Brain microvascular endothelial cell (primary cell): ENCODE data around the gene JADE2.

Experiments
- DNase-seq: peaks from one replicate; pipeline ENCODE4 v3.0.0-alpha.2; 2020
- H3K27ac ChIP-seq: fragments of 250-450 bp; sonication (Bioruptor Pico); 2 replicates; pipeline ENCODE4 v1.5.1; 2020; ENCODE audit warnings: mild to moderate bottlenecking, moderate library complexity
- H3K27me3 ChIP-seq: fragments of 250-450 bp; sonication (Bioruptor Pico); replicated peaks from 2 replicates; pipeline ENCODE4 v1.5.1; 2020; ENCODE audit warnings: mild to moderate bottlenecking
- H3K36me3 ChIP-seq: fragments of 250-450 bp; sonication (Bioruptor Pico); replicated peaks from 2 replicates; pipeline ENCODE4 v1.5.1; 2020; ENCODE audit warnings: mild to moderate bottlenecking
- H3K4me3 ChIP-seq: 2 replicates; pipeline ENCODE4 v1.5.1; 2011; ENCODE audit warnings: low read depth, mild to moderate bottlenecking, control low read depth, low read length, moderate library complexity
- in situ Hi-C: cut with HindIII; loops from 2 replicates; pipeline ENCODE4 v1.10.0; 2017; ENCODE audit warnings: low sequenced_read_pairs, low pct_ligation_motif_present
- TF ChIP-seq, protein P1 (sequence below): IDR thresholded peaks from 2 replicates; pipeline ENCODE4 v1.5.1; 2011; ENCODE audit warnings: low read depth, mild to moderate bottlenecking, moderate library complexity, low read length, control low read depth, inconsistent platforms; ENCODE audit errors: missing control alignments

JADE2 gene

DNA sequence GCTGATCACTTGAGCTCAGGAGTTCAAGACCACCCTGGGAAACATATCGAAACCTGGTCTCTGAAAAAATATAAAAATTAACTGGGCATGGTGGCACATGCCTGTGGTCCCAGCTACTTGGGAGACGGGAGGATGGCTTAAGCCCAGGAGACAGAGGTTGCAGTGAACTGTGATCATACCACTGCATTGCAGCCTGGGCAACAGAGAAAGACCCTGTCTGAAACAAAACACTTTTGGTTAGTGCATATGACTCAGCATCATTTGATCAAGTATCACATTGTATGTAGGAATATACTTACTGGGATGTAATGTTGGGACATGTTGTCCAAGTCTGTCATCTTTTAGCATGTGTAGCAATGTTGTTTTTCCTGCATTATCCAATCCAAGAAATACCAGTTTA, 95.2 kb downstream of the JADE2 start:
- TF ChIP-seq, protein P1, sequence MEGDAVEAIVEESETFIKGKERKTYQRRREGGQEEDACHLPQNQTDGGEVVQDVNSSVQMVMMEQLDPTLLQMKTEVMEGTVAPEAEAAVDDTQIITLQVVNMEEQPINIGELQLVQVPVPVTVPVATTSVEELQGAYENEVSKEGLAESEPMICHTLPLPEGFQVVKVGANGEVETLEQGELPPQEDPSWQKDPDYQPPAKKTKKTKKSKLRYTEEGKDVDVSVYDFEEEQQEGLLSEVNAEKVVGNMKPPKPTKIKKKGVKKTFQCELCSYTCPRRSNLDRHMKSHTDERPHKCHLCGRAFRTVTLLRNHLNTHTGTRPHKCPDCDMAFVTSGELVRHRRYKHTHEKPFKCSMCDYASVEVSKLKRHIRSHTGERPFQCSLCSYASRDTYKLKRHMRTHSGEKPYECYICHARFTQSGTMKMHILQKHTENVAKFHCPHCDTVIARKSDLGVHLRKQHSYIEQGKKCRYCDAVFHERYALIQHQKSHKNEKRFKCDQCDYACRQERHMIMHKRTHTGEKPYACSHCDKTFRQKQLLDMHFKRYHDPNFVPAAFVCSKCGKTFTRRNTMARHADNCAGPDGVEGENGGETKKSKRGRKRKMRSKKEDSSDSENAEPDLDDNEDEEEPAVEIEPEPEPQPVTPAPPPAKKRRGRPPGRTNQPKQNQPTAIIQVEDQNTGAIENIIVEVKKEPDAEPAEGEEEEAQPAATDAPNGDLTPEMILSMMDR: no peak
- Histone ChIP-seq H3K36me3 (peaks cover 21% of the 10 kb centered on the region), H3K4me3 (no peak overlapping the region)

GRCh38 chr5:134625559-134625958, 100.1 kb downstream of the JADE2 start:
- Histone ChIP-seq H3K27me3 (no peaks in the 10 kb centered on the region), H3K36me3 (peaks cover 10% of the 10 kb centered on the region), H3K4me3 (no peak overlapping the region), H3K27ac (no peak overlapping the region)
- no peak for DNase-seq
- in situ Hi-C loops: no loop called here
- TF ChIP-seq, protein P1: no peak

More for the DNA sequence above, 95.2 kb downstream of the JADE2 start:
- Histone ChIP-seq H3K27me3 (no peaks in the 10 kb centered on the region), H3K27ac (no peak overlapping the region)
- no peak for DNase-seq
- in situ Hi-C loops: no loop called here

- H3K4me3 ChIP-seq: no peak overlapping the region
- H3K27me3 ChIP-seq: no peaks in the 10 kb centered on the region
- TF ChIP-seq, protein P1: no peak
- DNase-seq: no peak
- peaks cover 3% of the 10 kb centered on the region for H3K36me3 ChIP-seq
- in situ Hi-C loops: no loop called here
- no peak overlapping the region for H3K27ac ChIP-seq
Observed at GRCh38 chr5:134626369-134627014, 101.0 kb downstream of the JADE2 start.
